Measurements from ENCODE around the gene NR4A1.

Gene NR4A1

DNA sequence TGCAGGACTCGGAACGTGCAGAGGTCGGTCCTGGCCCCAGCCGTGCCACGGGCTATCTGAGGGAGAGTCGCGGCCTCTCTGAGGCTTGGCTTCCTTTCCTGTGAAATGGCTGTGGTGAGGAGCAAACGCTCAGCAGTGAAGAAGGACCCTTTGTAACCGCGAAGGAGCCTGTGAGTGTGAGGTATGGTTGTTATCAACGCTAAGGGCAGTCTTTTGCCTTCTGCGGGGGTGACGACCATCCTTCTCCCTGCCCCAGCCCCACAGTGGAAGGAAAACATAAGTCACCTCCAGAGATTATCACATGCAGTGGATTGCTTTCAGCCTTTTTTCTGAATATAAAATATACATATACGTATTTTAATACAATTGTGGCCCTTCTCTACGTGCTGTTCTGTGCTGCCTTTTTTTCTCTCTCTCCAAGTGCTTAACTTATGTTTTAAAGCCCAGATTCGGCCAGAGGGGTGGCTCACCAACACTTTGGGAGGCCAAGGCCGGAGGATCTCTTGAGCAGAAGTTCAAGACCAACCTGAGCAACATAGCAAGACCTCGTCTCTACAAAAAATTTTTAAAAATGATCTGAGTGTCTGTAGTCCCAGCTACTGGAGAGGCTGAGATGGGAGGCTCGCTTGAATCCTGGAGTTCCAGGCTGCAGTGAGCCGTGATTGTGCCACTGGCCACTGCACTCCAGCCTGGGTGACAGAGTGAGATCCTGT lies 27.1 kb upstream of the NR4A1 start:
- H3K27me3 Mint-ChIP-seq = peaks cover 45% of the 10 kb centered on the region
- H3K4me3 Mint-ChIP-seq = peak overlapping the region; percentile 84
- H3K36me3 Mint-ChIP-seq = no peaks in the 10 kb centered on the region
- peak overlapping the region; percentile 99 for H3K27ac Mint-ChIP-seq
- H3K4me1 Mint-ChIP-seq = peaks cover 51% of the 10 kb centered on the region
- no peaks in the 10 kb centered on the region for H3K9me3 Mint-ChIP-seq
- DNase-seq = no peak
- CTCF ChIA-PET = interaction anchor here (0.5 to 17.2 kb wide), 29 partner anchors 8 to 355 kb away, joined by 3 to 637 read pairs (median 9); partner anchors contain the start of genes ANKRD33, ATG101, NR4A1 and SMIM41

DNA sequence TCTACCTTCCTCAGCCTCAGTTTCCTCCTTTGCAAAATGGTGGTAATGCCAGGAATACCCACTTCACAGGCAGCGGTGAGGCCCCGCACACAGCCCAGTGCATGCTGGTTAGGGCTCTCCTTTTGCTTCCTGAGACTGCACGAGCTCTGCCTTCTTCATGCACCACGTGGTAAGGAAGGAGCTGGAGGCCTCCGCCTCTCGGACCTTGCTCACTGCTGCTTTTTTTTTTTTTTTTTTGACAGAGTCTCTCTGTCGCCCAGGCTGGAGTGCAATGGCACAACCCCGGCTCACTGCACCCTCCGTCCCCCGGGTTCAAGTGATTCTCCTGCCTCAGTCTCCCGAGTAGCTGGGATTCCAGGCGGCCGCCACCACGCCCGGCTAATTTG lies 26.4 kb upstream of the NR4A1 start:
- no peaks in the 10 kb centered on the region for H3K36me3 Mint-ChIP-seq
- H3K4me1 Mint-ChIP-seq = peaks cover 51% of the 10 kb centered on the region
- H3K27me3 Mint-ChIP-seq = peaks cover 49% of the 10 kb centered on the region
- CTCF ChIA-PET = interaction anchor here (0.5 to 17.2 kb wide), 40 partner anchors 8 to 655 kb away, joined by 3 to 637 read pairs (median 6); partner anchors contain the start of genes ANKRD33, ATG101, NR4A1 and SMIM41
- peak overlapping the region; percentile 84 for H3K4me3 Mint-ChIP-seq
- H3K9me3 Mint-ChIP-seq = no peaks in the 10 kb centered on the region
- DNase-seq = peak; percentile 84
- H3K27ac Mint-ChIP-seq = peak overlapping the region; percentile 99

DNA sequence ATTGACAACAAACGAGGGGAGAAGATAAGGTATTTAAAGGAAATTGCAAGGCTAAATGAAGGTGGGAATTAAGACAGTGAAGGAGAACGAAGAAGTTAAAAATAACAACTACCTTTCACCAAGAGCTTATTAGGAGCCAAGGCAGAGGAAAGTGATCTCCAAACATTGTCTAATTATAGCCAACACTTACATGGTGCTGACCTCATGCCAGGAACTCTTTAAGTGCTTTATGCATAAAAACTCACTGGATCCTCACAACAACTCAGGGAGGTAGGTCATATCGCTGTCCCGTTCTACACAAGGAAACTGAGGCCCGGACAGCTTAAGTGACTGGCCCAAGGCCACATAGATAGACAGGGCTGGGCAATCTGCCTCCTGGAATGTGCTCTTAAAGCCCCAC lies 25.0 kb upstream of the NR4A1 start:
- Mint-ChIP-seq H3K4me3 (no peak overlapping the region), H3K36me3 (no peaks in the 10 kb centered on the region), H3K27me3 (peaks cover 43% of the 10 kb centered on the region), H3K27ac (peak overlapping the region; percentile 99), H3K9me3 (no peaks in the 10 kb centered on the region), H3K4me1 (peaks cover 40% of the 10 kb centered on the region)
- DNase-seq = no peak
- CTCF ChIA-PET = interaction anchor here (0.8 to 17.2 kb wide), 18 partner anchors 10 to 120 kb away, joined by 3 to 637 read pairs (median 15); partner anchors contain the start of genes ATG101, NR4A1 and SMIM41

DNA sequence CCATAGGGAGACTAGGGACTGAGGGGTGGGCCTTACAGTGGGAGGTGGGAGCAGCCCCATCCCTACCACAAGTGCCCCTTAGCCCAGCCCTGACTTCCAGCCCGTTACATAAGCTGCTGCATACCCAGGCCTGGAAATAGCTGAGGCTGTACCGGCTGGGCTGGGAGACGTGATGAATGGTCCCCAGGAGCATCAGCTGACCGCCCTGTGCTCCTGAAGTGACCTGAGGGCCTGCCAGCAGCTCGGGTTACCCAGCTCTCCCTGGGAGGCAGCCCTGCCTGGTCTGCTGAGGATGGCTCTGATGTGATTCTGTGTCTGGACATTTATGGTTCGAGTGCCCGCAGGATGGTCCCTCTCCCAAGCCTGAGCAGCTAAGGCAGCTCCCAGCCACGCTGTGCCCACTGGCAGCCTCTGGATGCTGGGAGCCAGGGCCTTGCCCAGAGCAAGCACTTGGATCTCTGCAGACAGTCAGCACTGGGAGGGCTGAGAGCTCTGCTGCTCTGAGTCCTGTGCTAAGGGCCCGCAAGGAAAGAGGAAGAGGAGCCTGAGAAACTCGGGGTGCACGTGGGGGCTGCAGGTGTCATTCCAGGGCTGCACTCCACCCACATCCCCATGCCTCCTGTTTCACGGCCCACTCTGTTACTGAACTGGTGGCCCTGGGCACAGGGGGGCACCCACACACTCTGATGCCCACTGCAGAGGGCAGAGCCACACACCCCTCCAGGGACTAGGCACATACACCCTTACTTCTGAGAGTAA lies 24.0 kb upstream of the NR4A1 start:
- Mint-ChIP-seq H3K4me1 (peaks cover 41% of the 10 kb centered on the region), H3K27ac (no peak overlapping the region), H3K9me3 (no peaks in the 10 kb centered on the region), H3K4me3 (no peak overlapping the region), H3K27me3 (peaks cover 36% of the 10 kb centered on the region), H3K36me3 (no peaks in the 10 kb centered on the region)
- no peak for DNase-seq
- CTCF ChIA-PET = interaction anchor here (0.6 to 17.2 kb wide), 13 partner anchors 9 to 883 kb away, joined by 3 to 637 read pairs (median 24); partner anchors contain the start of genes ATG101, NR4A1 and SMIM41

DNA sequence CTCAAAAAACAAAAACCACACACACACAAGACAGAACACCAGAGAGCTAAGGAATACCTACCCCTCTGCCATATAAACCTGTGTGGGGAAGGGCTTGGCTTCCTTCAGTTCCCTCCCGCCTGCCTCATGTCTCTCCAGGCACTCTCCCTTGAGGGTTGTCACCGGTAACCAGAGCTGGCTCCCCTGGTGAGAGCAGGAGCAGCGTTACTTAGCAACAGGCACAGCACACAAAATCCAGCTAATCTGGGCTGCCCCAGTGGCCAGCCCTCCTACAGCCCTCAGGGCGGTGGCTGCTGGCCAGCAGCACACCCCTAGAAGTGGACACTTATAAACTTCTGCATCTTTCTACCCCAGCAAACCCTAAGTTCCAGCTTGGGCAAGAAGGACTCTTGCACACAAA lies 21.6 kb upstream of the NR4A1 start:
- CTCF ChIA-PET = interaction anchor here (1.1 to 17.2 kb wide), 6 partner anchors 9 to 92 kb away, joined by 3 to 637 read pairs (median 4); partner anchors contain the start of genes ATG101 and SMIM41
- no peak for DNase-seq
- Mint-ChIP-seq H3K9me3 (no peaks in the 10 kb centered on the region), H3K4me1 (peaks cover 43% of the 10 kb centered on the region), H3K4me3 (no peak overlapping the region), H3K36me3 (no peaks in the 10 kb centered on the region), H3K27me3 (peaks cover 45% of the 10 kb centered on the region), H3K27ac (no peak overlapping the region)

DNA sequence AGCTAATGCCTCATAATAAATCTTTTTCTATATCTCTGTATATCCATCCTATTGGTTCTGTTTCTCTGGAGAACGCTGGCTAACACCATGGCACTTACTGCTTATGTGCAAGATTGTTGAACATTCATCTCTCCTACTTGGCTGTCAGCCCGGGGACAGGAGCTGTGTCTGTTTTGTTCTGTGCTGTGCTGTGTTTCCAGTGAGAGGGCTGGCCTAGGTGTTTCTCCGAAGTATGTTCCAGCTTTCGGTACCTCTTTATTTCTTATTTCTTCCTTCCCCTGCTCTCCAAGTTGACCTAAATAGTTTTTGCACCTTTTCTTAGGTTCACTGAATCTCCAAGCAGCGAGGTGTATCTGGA lies 18.8 kb upstream of the NR4A1 start:
- no peak for DNase-seq
- H3K36me3 Mint-ChIP-seq = no peaks in the 10 kb centered on the region
- peaks cover 62% of the 10 kb centered on the region for H3K27me3 Mint-ChIP-seq
- peak overlapping the region; percentile 43 for H3K4me3 Mint-ChIP-seq
- no peaks in the 10 kb centered on the region for H3K9me3 Mint-ChIP-seq
- H3K4me1 Mint-ChIP-seq = peaks cover 33% of the 10 kb centered on the region
- H3K27ac Mint-ChIP-seq = peak overlapping the region; percentile 25
- CTCF ChIA-PET = interaction anchor here (1.1 to 17.2 kb wide), 4 partner anchors 9 to 87 kb away, joined by 3 to 637 read pairs (median 16); partner anchors contain the start of genes ATG101 and SMIM41

DNA sequence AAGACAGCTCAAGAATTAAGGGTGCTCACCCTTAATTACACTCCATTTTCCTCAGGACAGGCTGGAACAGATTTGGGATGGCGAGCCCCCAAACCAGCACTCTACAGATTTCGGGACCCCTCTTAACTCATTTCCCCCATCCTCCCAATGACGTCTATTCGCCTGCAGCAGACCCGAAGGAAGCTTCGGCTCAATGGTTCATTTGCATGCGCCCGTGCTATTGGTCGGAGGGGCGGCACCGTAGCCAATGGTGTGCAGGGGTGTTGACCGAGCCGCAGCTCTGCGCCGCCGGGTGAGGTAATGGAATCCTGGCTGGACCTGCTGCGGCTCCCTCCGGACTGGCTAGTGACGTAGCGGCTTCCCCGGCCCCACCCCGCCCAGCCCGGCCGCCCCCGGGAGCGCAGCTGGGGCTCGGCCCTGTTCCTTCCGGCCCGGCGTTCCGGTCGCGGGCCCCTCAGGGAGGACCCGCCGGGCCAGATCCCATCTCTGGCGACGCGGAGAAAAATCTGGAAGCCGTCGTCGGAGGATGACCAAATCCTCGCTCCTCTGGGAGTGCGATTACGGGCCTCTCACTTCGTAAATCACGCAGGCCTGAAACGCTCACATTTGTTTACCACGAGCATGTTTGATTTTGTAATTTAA lies 18.3 kb upstream of the NR4A1 start:
- CTCF ChIA-PET = interaction anchor here (0.8 to 17.2 kb wide), 5 partner anchors 8 to 87 kb away, joined by 3 to 637 read pairs (median 15); partner anchors contain the start of genes ATG101 and SMIM41
- Mint-ChIP-seq H3K36me3 (no peaks in the 10 kb centered on the region), H3K4me3 (peak overlapping the region; percentile 72), H3K4me1 (peaks cover 36% of the 10 kb centered on the region), H3K27ac (peak overlapping the region; percentile 17), H3K27me3 (peaks cover 66% of the 10 kb centered on the region), H3K9me3 (no peaks in the 10 kb centered on the region)
- peak; percentile 96 for DNase-seq

DNA sequence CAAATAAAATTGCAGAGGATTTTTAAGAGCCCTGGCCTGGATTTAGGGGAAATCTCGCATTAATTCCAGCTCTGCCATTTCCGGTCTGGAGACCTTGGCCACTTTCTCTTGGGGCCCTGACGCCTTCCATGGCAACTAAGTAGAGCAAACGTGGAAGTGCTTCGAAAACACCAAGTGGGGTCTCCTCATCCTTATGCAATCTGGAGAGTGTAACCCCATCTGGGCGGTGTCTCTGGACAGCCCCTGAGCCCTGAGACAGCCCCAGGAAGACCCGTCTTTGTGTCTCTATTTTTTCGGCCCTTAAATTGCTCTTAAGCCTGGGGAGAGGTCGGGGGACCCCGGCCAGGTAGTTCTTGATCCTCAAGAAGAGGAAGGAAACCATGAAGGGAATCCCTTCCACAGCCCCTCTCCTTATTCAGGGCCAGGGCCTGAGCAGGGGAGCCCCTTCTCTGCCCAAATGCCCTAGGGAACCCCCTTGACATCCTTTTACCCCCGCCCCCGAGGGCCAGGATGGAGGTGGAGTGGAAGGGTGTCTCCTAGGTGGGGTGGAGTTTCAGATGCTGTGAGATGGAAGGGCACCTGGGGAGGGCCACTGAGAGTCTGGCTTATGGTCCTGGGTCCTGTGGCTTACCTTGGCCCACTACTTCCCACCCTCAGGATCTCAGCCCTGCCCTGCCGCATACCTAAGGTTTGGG lies 17.6 kb upstream of the NR4A1 start:
- no peaks in the 10 kb centered on the region for H3K9me3 Mint-ChIP-seq
- peaks cover 41% of the 10 kb centered on the region for H3K4me1 Mint-ChIP-seq
- DNase-seq = no peak
- peaks cover 71% of the 10 kb centered on the region for H3K27me3 Mint-ChIP-seq
- no peaks in the 10 kb centered on the region for H3K36me3 Mint-ChIP-seq
- CTCF ChIA-PET = interaction anchor here (0.8 to 17.2 kb wide), 6 partner anchors 9 to 86 kb away, joined by 3 to 637 read pairs (median 10); partner anchors contain the start of genes ATG101 and SMIM41
- peak overlapping the region; percentile 72 for H3K4me3 Mint-ChIP-seq
- peak overlapping the region; percentile 17 for H3K27ac Mint-ChIP-seq

DNA sequence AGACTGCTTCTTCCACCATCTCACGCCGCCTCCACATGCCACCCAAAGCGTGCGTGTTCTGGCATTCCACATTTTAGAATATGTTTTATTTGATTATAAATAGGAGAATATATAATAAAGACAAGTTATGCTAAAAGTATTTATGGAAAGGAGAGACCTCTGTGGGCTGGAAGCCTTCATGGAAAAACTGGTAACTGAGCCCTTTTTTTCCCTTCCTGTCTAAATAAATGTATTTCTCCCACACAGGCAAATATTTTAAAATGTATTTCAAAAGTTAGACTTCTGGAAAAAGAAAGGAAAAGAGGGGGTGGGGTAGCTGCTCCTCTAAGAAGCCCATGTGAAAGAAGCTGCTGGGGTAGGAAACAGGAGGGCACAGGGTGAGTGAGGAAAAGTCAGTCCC lies 16.1 kb upstream of the NR4A1 start:
- Mint-ChIP-seq H3K9me3 (no peaks in the 10 kb centered on the region), H3K4me3 (no peak overlapping the region), H3K27me3 (peaks cover 74% of the 10 kb centered on the region), H3K27ac (no peak overlapping the region), H3K4me1 (peaks cover 48% of the 10 kb centered on the region), H3K36me3 (no peaks in the 10 kb centered on the region)
- DNase-seq = no peak
- CTCF ChIA-PET = interaction anchor here (2.9 to 17.2 kb wide), 2 partner anchors 9 to 39 kb away, joined by 14 to 637 read pairs; partner anchors contain the start of genes ATG101 and SMIM41

DNA sequence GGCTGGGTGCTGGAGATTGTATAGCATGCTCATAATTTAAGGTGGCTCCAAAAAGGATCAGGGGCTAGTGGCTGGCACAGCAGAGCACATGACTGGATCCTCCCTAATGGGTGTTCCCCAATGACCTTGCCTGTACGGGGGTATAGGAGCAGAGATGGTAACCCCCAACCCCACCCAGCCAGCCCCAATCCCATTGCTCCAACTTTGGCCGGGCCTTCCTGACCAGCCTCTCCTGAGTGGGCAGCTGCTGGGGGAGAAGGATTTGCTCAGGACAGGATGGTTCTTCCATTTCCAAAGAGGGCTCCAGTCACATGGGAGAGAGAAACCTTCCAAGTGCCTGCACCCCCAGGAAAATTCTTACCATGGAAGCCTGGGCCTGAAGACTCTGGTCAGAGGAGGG lies 15.3 kb upstream of the NR4A1 start:
- peaks cover 79% of the 10 kb centered on the region for H3K27me3 Mint-ChIP-seq
- H3K9me3 Mint-ChIP-seq = no peaks in the 10 kb centered on the region
- CTCF ChIA-PET = interaction anchor here (0.8 to 17.2 kb wide), 4 partner anchors 10 to 86 kb away, joined by 3 to 637 read pairs (median 8); partner anchors contain the start of genes ATG101 and SMIM41
- DNase-seq = no peak
- H3K27ac Mint-ChIP-seq = no peak overlapping the region
- H3K36me3 Mint-ChIP-seq = no peaks in the 10 kb centered on the region
- peaks cover 52% of the 10 kb centered on the region for H3K4me1 Mint-ChIP-seq
- peak overlapping the region; percentile 61 for H3K4me3 Mint-ChIP-seq

DNA sequence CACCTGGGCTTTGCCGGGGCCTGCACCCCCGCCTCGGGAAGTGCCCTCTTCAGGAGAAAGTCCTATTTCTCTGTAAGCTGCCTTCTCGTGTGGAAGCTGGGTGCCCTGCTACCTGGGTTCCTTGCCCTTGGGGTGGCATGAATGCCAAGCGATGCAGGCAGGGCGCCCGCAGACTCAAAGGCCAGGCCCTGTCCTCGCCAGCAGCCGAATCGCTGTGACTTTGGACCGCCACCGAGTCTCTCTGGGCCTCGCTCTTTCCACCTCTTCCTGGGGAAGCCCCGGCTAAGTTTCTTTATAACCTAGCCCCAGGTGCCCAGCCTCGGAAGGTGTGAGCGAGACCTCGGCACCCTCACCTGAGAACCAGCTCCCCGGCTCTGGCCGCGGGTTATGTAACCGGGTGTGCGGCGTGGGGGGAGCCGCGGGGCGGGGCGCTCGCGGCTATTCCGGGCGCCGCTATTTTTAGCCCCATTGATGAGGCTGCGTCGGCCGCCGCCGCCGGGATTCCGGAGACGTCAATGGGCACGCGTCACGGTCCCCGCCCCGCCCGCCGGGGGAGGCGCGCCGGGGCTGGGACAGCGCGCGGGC lies 14.6 kb upstream of the NR4A1 start:
- Mint-ChIP-seq H3K27ac (no peak overlapping the region), H3K36me3 (no peaks in the 10 kb centered on the region), H3K9me3 (no peaks in the 10 kb centered on the region), H3K4me1 (peaks cover 58% of the 10 kb centered on the region), H3K27me3 (peaks cover 82% of the 10 kb centered on the region), H3K4me3 (peak overlapping the region; percentile 61)
- CTCF ChIA-PET = interaction anchor here (0.8 to 2.9 kb wide), 3 partner anchors 11 to 85 kb away, joined by 3 to 14 read pairs (median 3); no protein-coding TSS in a partner anchor
- peak; percentile 88 for DNase-seq

DNA sequence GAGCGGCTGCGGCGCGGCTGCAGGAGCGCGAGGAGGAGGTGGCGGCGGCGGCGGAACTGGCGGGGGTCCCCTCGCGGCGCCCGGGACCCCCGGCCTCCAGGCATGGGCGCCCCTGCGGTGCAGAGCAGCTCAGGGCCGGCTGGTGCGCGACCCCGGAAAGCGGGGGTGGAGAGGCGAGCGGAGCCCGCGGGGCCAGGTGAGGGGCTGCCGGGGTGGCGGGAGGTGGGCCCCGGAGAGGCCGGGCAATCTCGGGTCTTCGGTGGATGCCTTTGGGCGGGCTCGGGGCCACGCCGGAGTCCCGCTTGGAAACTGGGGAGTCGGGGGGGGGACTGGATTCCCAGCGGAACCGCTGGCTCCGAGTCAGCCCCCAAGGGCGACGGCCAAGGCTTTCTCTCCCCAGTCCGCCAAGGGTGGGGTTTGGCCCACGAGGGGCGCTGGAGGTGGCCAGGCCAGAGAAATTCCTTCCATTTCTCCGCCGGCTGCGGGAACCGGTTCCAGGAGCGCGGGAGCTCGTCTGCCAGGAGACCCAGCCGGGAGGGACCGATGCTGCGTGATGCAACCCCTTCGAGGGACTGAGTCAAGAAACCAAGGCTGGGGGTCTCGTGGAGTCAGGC lies 13.9 kb upstream of the NR4A1 start:
- Mint-ChIP-seq H3K36me3 (no peaks in the 10 kb centered on the region), H3K27me3 (peaks cover 81% of the 10 kb centered on the region), H3K27ac (peak overlapping the region; percentile 24), H3K4me3 (peak overlapping the region; percentile 17), H3K9me3 (no peaks in the 10 kb centered on the region), H3K4me1 (peaks cover 59% of the 10 kb centered on the region)
- CTCF ChIA-PET = interaction anchor here (1.2 to 2.9 kb wide), 2 partner anchors 11 to 14 kb away, joined by 3 to 14 read pairs; no protein-coding TSS in a partner anchor
- no peak for DNase-seq
